Testis (tissue), 2 donors: ENCODE data around the gene SCNN1B.

Experiments
- POLR2A ChIP-seq: fragments of 450-650 bp; IDR thresholded peaks from one replicate; pipeline ENCODE4 v1.6.1; 2017; ENCODE audit warnings: antibody characterized with exemption, mild to moderate bottlenecking, moderate library complexity
- TF ChIP-seq, protein P1 (sequence below), 3 experiments: fragments of 450-650 bp in 2 of 3; fragments of 200-600 bp in 1 of 3; sonication (generic) in 1 of 3; IDR thresholded peaks; one replicate each; pipeline ENCODE4 v1.5.1; 2016 to 2019; ENCODE audit warnings: antibody characterized with exemption in 3 of 3, mild to moderate bottlenecking in 2 of 3, moderate library complexity in 1 of 3

DNA sequence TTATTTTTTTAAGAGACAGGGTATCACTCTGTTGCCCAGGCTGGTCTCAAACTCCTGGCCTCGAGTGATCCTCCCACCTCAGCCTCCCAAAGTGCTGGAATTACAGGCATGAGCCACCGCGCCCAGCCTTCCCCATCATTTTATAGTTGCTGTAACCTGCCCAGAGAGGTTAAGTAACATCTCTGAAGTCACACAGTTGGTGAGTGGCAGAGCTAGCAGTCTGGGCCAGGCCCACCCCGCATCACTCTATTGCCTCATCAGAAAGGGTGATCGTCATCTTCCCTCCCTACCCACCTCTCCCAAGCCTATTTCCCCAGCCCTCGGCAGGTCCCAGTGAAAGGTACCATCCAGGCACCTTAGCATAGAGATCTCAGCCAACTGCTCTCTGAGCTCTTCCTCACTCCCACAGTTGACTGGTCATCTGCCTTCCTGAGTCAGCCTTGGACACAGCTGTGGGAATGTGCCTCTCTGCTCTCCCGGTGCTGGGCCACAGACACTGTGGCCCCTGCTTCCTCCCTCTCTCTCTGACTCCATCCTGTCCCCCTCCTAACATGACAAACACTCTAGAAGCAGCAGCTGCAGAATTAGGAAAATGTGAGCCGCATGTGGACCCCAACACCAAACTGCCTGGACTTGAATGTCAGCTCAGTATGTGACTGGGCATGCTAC lies 57.1 kb downstream of the SCNN1B start:
- TF ChIP-seq, protein P1, sequence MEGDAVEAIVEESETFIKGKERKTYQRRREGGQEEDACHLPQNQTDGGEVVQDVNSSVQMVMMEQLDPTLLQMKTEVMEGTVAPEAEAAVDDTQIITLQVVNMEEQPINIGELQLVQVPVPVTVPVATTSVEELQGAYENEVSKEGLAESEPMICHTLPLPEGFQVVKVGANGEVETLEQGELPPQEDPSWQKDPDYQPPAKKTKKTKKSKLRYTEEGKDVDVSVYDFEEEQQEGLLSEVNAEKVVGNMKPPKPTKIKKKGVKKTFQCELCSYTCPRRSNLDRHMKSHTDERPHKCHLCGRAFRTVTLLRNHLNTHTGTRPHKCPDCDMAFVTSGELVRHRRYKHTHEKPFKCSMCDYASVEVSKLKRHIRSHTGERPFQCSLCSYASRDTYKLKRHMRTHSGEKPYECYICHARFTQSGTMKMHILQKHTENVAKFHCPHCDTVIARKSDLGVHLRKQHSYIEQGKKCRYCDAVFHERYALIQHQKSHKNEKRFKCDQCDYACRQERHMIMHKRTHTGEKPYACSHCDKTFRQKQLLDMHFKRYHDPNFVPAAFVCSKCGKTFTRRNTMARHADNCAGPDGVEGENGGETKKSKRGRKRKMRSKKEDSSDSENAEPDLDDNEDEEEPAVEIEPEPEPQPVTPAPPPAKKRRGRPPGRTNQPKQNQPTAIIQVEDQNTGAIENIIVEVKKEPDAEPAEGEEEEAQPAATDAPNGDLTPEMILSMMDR (IDR thresholded peaks at IDR 0.05), result no peak
- TF ChIP-seq POLR2A, result no peak
